Spleen (tissue), 7 donors: ENCODE data around the gene SNAP29.

ENCODE experiments used
- CTCF ChIP-seq, 11 experiments: fragments of 200-600 bp in 7 of 11; fragments of 450-650 bp in 4 of 11; sonication (generic) in 4 of 11; IDR thresholded peaks in 8 of 11; conservative IDR thresholded peaks in 3 of 11; 1 replicate in 7 of 11; 2 replicates in 4 of 11; pipeline versions ENCODE4 v1.4.0 to v1.8.0; 2016 to 2021; ENCODE audit warnings: antibody characterized with exemption in 11 of 11, inconsistent platforms in 4 of 11, mild to moderate bottlenecking in 1 of 11
- POLR2A ChIP-seq, 3 donors: fragments of 450-650 bp; IDR thresholded peaks; one replicate each; pipeline ENCODE4 v1.5.1; 2017; ENCODE audit warnings: antibody characterized with exemption in 3 of 3, mild to moderate bottlenecking in 1 of 3
- POLR2AphosphoS5 ChIP-seq, 3 donors: sonication (generic); formaldehyde crosslinking; IDR thresholded peaks; one replicate each; pipeline ENCODE4 v1.5.1; 2017; ENCODE audit warnings: antibody characterized with exemption in 3 of 3
- donor health status: DM: no; HTN: no; CAD: no; lungs with moderate emphysema.
- donor health status: DM: no; HTN: no; CAD: no.
- donor health status: DM: no; HTN: no; CAD: no.

GRCh38 chr22:20904008-20904979 is 45.5 kb downstream of the SNAP29 start:
- TF ChIP-seq POLR2A (IDR thresholded peaks at IDR 0.05) (no peak), POLR2AphosphoS5 (IDR thresholded peaks at IDR 0.05) (peak in 1 of 3 donors; percentile 61), CTCF (IDR thresholded peaks at IDR 0.05 in 8 of 11, conservative IDR thresholded peaks at IDR 0.05 in 3 of 11) (no peak)
